ENCODE measurements around the gene TSC22D1.
"Not testable (repeated sequence)": the region's sequence is repeated elsewhere in the genome, so short reads cannot be mapped to it uniquely, and the experiment has no call there.

The TSC22D1 gene

GRCh38 chr13:44519642-44520041 is 56.5 kb downstream of the TSC22D1 start:
- H2AFZ ChIP-seq (ENCODE audit: low read length) = no peak overlapping the region
- DNase-seq = no peak
- no peaks in the 10 kb centered on the region for H3K36me3 ChIP-seq (replicated peaks; ENCODE audit: insufficient read depth, low read length)
- H3K9me2 ChIP-seq (replicated peaks; ENCODE audit: insufficient read depth, low read length) = no peaks in the 10 kb centered on the region
- H3K4me2 ChIP-seq (ENCODE audit: low read depth, low read length) = no peak overlapping the region
- 0 out of 2 replicates have a peak, but pooled peaks cover 13% of the 10 kb centered on the region for H3K4me1 ChIP-seq (ENCODE audit: low read length)
- H3K9me3 ChIP-seq (replicated peaks; ENCODE audit: insufficient read depth, low read length) = no peaks in the 10 kb centered on the region
- no peaks in the 10 kb centered on the region for H4K20me1 ChIP-seq (ENCODE audit: insufficient read depth, low read length)
- no peak overlapping the region for H3K9ac ChIP-seq (ENCODE audit: low read length)
- no peaks in the 10 kb centered on the region for H3K27me3 ChIP-seq (replicated peaks; ENCODE audit: insufficient read depth, low read length)
- TF ChIP-seq EZH2 (optimal IDR thresholded peaks at IDR 0.05; ENCODE audit: low read depth, low read length) = no peak
- no peak for TF ChIP-seq EZH2phosphoT487 (IDR thresholded peaks at IDR 0.05; ENCODE audit: low read length)
- no peak for TF ChIP-seq CTCF (IDR thresholded peaks at IDR 0.05; ENCODE audit: low read length)
- no peak overlapping the region for H3K27ac ChIP-seq (ENCODE audit: low read length)
- no peaks in the 10 kb centered on the region for H3K79me2 ChIP-seq (ENCODE audit: low read length)
- H3F3A ChIP-seq (ENCODE audit: insufficient read depth, low read length) = no peaks in the 10 kb centered on the region
- no peak overlapping the region for H3K4me3 ChIP-seq (ENCODE audit: low read length)

DNA sequence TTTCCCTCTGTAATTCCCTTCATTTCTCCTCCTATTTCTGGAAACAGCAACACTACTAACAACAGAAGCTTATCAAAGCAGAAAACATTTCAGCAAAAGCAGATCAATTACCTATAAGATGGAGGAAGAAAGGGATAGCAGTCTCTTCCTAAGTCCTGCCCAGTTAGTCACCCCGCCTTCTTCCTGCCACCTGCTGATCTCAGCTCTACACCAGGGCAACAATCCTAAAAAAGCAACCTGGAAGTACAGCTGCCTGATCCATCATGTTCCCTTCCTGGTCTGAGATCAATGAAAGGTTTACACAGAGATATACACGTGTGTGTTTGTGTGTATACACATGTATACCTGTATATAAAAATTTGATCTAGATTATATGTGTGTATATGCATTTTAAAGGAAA is 59.4 kb downstream of the TSC22D1 start:
- Histone ChIP-seq H3K9me3 (replicated peaks; ENCODE audit: insufficient read depth, low read length) (no peaks in the 10 kb centered on the region), H3K9me2 (replicated peaks; ENCODE audit: insufficient read depth, low read length) (no peaks in the 10 kb centered on the region), H3K4me2 (ENCODE audit: low read depth, low read length) (no peak overlapping the region), H3K4me1 (ENCODE audit: low read length) (no peaks in the 10 kb centered on the region), H2AFZ (ENCODE audit: low read length) (no peak overlapping the region), H3K79me2 (ENCODE audit: low read length) (no peaks in the 10 kb centered on the region), H3K36me3 (replicated peaks; ENCODE audit: insufficient read depth, low read length) (no peaks in the 10 kb centered on the region), H3F3A (ENCODE audit: insufficient read depth, low read length) (no peaks in the 10 kb centered on the region), H3K9ac (ENCODE audit: low read length) (no peak overlapping the region), H3K27ac (ENCODE audit: low read length) (no peak overlapping the region), H4K20me1 (ENCODE audit: insufficient read depth, low read length) (no peaks in the 10 kb centered on the region), H3K27me3 (replicated peaks; ENCODE audit: insufficient read depth, low read length) (no peaks in the 10 kb centered on the region), H3K4me3 (ENCODE audit: low read length) (no peak overlapping the region)
- TF ChIP-seq CTCF (IDR thresholded peaks at IDR 0.05; ENCODE audit: low read length) = no peak
- TF ChIP-seq EZH2 (optimal IDR thresholded peaks at IDR 0.05; ENCODE audit: low read depth, low read length) = no peak
- no peak for TF ChIP-seq EZH2phosphoT487 (IDR thresholded peaks at IDR 0.05; ENCODE audit: low read length)
- no peak for DNase-seq

DNA sequence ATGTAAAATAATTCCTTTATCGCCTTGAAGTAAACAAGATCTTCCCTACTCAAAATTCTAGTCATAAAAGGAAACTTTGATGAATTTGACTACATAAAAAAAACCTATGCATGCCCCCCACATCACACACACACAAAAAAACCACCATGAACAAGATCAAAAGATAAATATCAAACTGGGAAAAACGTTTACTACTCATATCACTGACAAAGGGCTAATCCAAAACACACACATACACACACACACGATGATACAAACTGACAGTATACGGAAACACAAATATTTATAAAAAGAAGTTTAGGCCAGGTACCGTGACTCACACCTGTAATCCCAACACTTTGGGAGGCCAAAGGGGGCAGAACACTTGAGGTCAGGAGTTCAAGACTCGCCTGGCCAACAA is 61.9 kb downstream of the TSC22D1 start:
- Histone ChIP-seq H3K4me2 (ENCODE audit: low read depth, low read length) (no peak overlapping the region), H3K9me2 (replicated peaks; ENCODE audit: insufficient read depth, low read length) (no peaks in the 10 kb centered on the region), H3K27ac (ENCODE audit: low read length) (no peak overlapping the region), H2AFZ (ENCODE audit: low read length) (no peak overlapping the region), H3K9me3 (replicated peaks; ENCODE audit: insufficient read depth, low read length) (no peaks in the 10 kb centered on the region), H3K4me1 (ENCODE audit: low read length) (no peaks in the 10 kb centered on the region), H3K36me3 (replicated peaks; ENCODE audit: insufficient read depth, low read length) (no peaks in the 10 kb centered on the region), H3K4me3 (ENCODE audit: low read length) (no peak overlapping the region), H3K9ac (ENCODE audit: low read length) (no peak overlapping the region), H3K79me2 (ENCODE audit: low read length) (no peaks in the 10 kb centered on the region), H3K27me3 (replicated peaks; ENCODE audit: insufficient read depth, low read length) (no peaks in the 10 kb centered on the region), H3F3A (ENCODE audit: insufficient read depth, low read length) (no peaks in the 10 kb centered on the region), H4K20me1 (ENCODE audit: insufficient read depth, low read length) (no peaks in the 10 kb centered on the region)
- TF ChIP-seq CTCF (IDR thresholded peaks at IDR 0.05; ENCODE audit: low read length) = no peak
- no peak for TF ChIP-seq EZH2 (optimal IDR thresholded peaks at IDR 0.05; ENCODE audit: low read depth, low read length)
- TF ChIP-seq EZH2phosphoT487 (IDR thresholded peaks at IDR 0.05; ENCODE audit: low read length) = no peak
- no peak for DNase-seq

DNA sequence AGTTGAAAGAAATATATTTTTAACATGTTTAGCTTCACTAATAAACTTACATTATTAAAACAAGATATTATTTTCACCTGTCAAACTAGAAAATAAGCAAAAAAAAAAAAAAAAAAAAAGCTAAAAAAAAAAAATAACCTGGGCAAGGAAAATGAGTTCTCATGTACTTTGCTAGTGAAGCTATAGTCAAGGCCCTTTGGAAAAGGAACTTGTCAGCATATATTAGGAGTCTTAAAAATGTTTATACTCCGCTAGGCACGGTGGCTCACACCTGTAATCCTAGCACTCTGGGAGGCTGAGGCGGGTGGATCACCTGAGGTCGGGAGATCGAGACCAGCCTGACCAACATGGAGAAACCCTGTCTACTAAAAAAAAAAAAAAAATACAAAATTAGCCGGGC is 66.3 kb downstream of the TSC22D1 start:
- H3K27me3 ChIP-seq (replicated peaks; ENCODE audit: insufficient read depth, low read length); H3K36me3 ChIP-seq (replicated peaks; ENCODE audit: insufficient read depth, low read length); H3K4me2 ChIP-seq (ENCODE audit: low read depth, low read length); H3K9me2 ChIP-seq (replicated peaks; ENCODE audit: insufficient read depth, low read length); H3K9me3 ChIP-seq (replicated peaks; ENCODE audit: insufficient read depth, low read length); H3F3A ChIP-seq (ENCODE audit: insufficient read depth, low read length); H3K4me3 ChIP-seq (ENCODE audit: low read length); H3K27ac ChIP-seq (ENCODE audit: low read length); H3K9ac ChIP-seq (ENCODE audit: low read length); H3K79me2 ChIP-seq (ENCODE audit: low read length); DNase-seq; H2AFZ ChIP-seq (ENCODE audit: low read length); H4K20me1 ChIP-seq (ENCODE audit: insufficient read depth, low read length); H3K4me1 ChIP-seq (ENCODE audit: low read length): not testable (repeated sequence)

All from MM.1S (cell line).